ENCODE data around the gene MLN.

DNA sequence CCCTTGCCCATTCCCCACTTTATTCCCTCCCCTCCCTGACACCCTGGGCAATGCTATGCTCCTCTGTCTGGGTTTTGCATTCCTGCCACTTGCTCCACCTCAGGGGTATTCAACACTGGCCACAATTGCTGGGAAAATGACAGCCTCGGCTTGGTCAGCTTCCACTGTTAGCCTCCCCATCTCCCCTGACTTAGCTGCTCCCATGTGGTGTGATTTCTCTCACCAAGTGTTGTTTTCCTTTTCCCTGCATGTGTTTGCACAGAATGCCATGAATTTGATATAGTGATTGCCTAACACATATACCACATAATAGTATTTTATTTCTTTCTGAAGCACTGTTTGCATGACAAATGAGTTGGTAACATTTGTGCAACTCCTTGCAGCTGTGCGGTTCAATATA lies 13.4 kb downstream of the MLN start:
- TF ChIP-seq, protein P1, sequence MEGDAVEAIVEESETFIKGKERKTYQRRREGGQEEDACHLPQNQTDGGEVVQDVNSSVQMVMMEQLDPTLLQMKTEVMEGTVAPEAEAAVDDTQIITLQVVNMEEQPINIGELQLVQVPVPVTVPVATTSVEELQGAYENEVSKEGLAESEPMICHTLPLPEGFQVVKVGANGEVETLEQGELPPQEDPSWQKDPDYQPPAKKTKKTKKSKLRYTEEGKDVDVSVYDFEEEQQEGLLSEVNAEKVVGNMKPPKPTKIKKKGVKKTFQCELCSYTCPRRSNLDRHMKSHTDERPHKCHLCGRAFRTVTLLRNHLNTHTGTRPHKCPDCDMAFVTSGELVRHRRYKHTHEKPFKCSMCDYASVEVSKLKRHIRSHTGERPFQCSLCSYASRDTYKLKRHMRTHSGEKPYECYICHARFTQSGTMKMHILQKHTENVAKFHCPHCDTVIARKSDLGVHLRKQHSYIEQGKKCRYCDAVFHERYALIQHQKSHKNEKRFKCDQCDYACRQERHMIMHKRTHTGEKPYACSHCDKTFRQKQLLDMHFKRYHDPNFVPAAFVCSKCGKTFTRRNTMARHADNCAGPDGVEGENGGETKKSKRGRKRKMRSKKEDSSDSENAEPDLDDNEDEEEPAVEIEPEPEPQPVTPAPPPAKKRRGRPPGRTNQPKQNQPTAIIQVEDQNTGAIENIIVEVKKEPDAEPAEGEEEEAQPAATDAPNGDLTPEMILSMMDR (IDR thresholded peaks at IDR 0.05; ENCODE audit: low read depth, low read length, poor library complexity, severe bottlenecking), result no peak
- no peak for TF ChIP-seq EZH2phosphoT487 (IDR thresholded peaks at IDR 0.05; ENCODE audit: borderline replicate concordance, low read length)
